ENCODE measurements around the gene ELP5.

Gene ELP5

GRCh38 chr17:7224110-7224509 lies 27.9 kb upstream of the ELP5 start:
- Histone ChIP-seq H3K27ac (no peak overlapping the region), H3K36me3 (peaks cover 80% of the 10 kb centered on the region), H3K27me3 (no peaks in the 10 kb centered on the region), H3K4me1 (peaks cover 30% of the 10 kb centered on the region), H3K4me3 (no peak overlapping the region), H3K9ac (no peak overlapping the region), H3K4me2 (no peak overlapping the region), H4K20me1 (peaks cover 61% of the 10 kb centered on the region), H3K9me3 (no peaks in the 10 kb centered on the region)
- no peak for TF ChIP-seq Cebpa-rat (IDR thresholded peaks at IDR 0.05)

- no peak for TF ChIP-seq Cebpa-rat (IDR thresholded peaks at IDR 0.05)
- H3K27ac ChIP-seq, result no peak overlapping the region
Observed at GRCh38 chr17:7224661-7225111, 27.3 kb upstream of the ELP5 start.

GRCh38 chr17:7225711-7226331 lies 26.2 kb upstream of the ELP5 start:
- H4K20me1 ChIP-seq, result peaks cover 66% of the 10 kb centered on the region
- no peak for TF ChIP-seq Cebpa-rat (IDR thresholded peaks at IDR 0.05)
- no peak overlapping the region for H3K4me2 ChIP-seq
- peaks cover 18% of the 10 kb centered on the region for H3K4me1 ChIP-seq
- H3K27ac ChIP-seq, result no peak overlapping the region
- H3K36me3 ChIP-seq, result peaks cover 97% of the 10 kb centered on the region
- H3K9ac ChIP-seq, result 0 out of 2 replicates have a peak overlapping the region, but pooled peaks have one; percentile 10
- no peak overlapping the region for H3K4me3 ChIP-seq
- H3K27me3 ChIP-seq, result no peaks in the 10 kb centered on the region
- H3K9me3 ChIP-seq, result no peaks in the 10 kb centered on the region

More at GRCh38 chr17:7224661-7225111, 27.3 kb upstream of the ELP5 start:
- H3K9ac ChIP-seq, result no peak overlapping the region
- H3K4me3 ChIP-seq, result no peak overlapping the region
- peaks cover 65% of the 10 kb centered on the region for H4K20me1 ChIP-seq
- H3K9me3 ChIP-seq, result no peaks in the 10 kb centered on the region
- H3K27me3 ChIP-seq, result no peaks in the 10 kb centered on the region
- no peak overlapping the region for H3K4me2 ChIP-seq
- peaks cover 86% of the 10 kb centered on the region for H3K36me3 ChIP-seq
- peaks cover 24% of the 10 kb centered on the region for H3K4me1 ChIP-seq

GRCh38 chr17:7226721-7227710 lies 25.0 kb upstream of the ELP5 start:
- Histone ChIP-seq H3K4me1 (peaks cover 11% of the 10 kb centered on the region), H3K27me3 (no peaks in the 10 kb centered on the region), H3K9ac (no peak overlapping the region), H3K4me3 (no peak overlapping the region), H3K36me3 (peaks cover 90% of the 10 kb centered on the region), H3K27ac (no peak overlapping the region), H3K4me2 (no peak overlapping the region), H3K9me3 (no peaks in the 10 kb centered on the region), H4K20me1 (peaks cover 66% of the 10 kb centered on the region)
- TF ChIP-seq Cebpa-rat (IDR thresholded peaks at IDR 0.05), result no peak

GRCh38 chr17:7228920-7229319 lies 23.1 kb upstream of the ELP5 start:
- Histone ChIP-seq H3K9me3 (no peaks in the 10 kb centered on the region), H3K4me1 (peaks cover 21% of the 10 kb centered on the region), H3K4me3 (no peak overlapping the region), H3K36me3 (peaks cover 71% of the 10 kb centered on the region), H3K27ac (no peak overlapping the region), H4K20me1 (peaks cover 63% of the 10 kb centered on the region), H3K27me3 (no peaks in the 10 kb centered on the region), H3K4me2 (no peak overlapping the region), H3K9ac (no peak overlapping the region)
- TF ChIP-seq Cebpa-rat (IDR thresholded peaks at IDR 0.05), result no peak

- peaks cover 21% of the 10 kb centered on the region for H3K4me1 ChIP-seq
- H3K4me3 ChIP-seq, result no peak overlapping the region
- H3K9me3 ChIP-seq, result no peaks in the 10 kb centered on the region
- no peak overlapping the region for H3K4me2 ChIP-seq
- H4K20me1 ChIP-seq, result peaks cover 60% of the 10 kb centered on the region
- H3K9ac ChIP-seq, result no peak overlapping the region
- TF ChIP-seq Cebpa-rat (IDR thresholded peaks at IDR 0.05), result no peak
- H3K36me3 ChIP-seq, result peaks cover 66% of the 10 kb centered on the region
- no peak overlapping the region for H3K27ac ChIP-seq
- H3K27me3 ChIP-seq, result no peaks in the 10 kb centered on the region
Observed at GRCh38 chr17:7229504-7229903, 22.5 kb upstream of the ELP5 start.

- Histone ChIP-seq H3K4me1 (peaks cover 47% of the 10 kb centered on the region), H3K4me2 (peak overlapping the region; percentile 97), H3K27me3 (no peaks in the 10 kb centered on the region), H3K36me3 (peaks cover 64% of the 10 kb centered on the region), H3K9ac (peak overlapping the region; percentile 92; the same call in 1 of the 2 replicates), H4K20me1 (peaks cover 72% of the 10 kb centered on the region), H3K9me3 (no peaks in the 10 kb centered on the region), H3K27ac (no peak overlapping the region), H3K4me3 (no peak overlapping the region; the same call in 1 of the 2 replicates)
- no peak for TF ChIP-seq Cebpa-rat (IDR thresholded peaks at IDR 0.05)
Observed at GRCh38 chr17:7232114-7232513, 19.9 kb upstream of the ELP5 start.

- Histone ChIP-seq H3K4me3 (peak overlapping the region; percentile 85), H3K27me3 (no peaks in the 10 kb centered on the region), H3K4me1 (peaks cover 52% of the 10 kb centered on the region), H3K9ac (peak overlapping the region; percentile 92), H3K9me3 (no peaks in the 10 kb centered on the region), H3K36me3 (peaks cover 51% of the 10 kb centered on the region), H3K4me2 (peak overlapping the region; percentile 97), H3K27ac (peak overlapping the region; percentile 81), H4K20me1 (peaks cover 73% of the 10 kb centered on the region)
- TF ChIP-seq Cebpa-rat (IDR thresholded peaks at IDR 0.05), result no peak
Observed at GRCh38 chr17:7233701-7234082, 18.3 kb upstream of the ELP5 start.

GRCh38 chr17:7234083-7234951 lies 17.7 kb upstream of the ELP5 start, which contains the start of gene DVL2:
DVL2 (minus strand) TSS chr17:7234517; CDS start chr17:7234262, 255 bp downstream.
- Histone ChIP-seq H3K4me2 (peak within 1 kb of the TSS; percentile 97), H3K27me3 (no peaks in the 10 kb centered on the region), H3K9me3 (no peaks in the 10 kb centered on the region), H4K20me1 (peaks cover 73% of the 10 kb centered on the region), H3K4me1 (peaks cover 52% of the 10 kb centered on the region), H3K27ac (peak within 1 kb of the TSS; percentile 81), H3K4me3 (peak within 1 kb of the TSS; percentile 85), H3K36me3 (peaks cover 45% of the 10 kb centered on the region), H3K9ac (peak within 1 kb of the TSS; percentile 92)
- TF ChIP-seq Cebpa-rat (IDR thresholded peaks at IDR 0.05), result no peak

All from BLaER1 (cell line).